Glomerular visceral epithelial cell (primary cell): Measurements from ENCODE around the gene CACHD1.
A peak's percentile ranks its signal among the peaks of the same experiment; 100 is the strongest.

ENCODE experiments used
- DNase-seq: peaks from one replicate; pipeline ENCODE4 v3.0.0-alpha.2; 2016; ENCODE audit errors: extremely low spot score

Gene CACHD1

GRCh38 chr1:64473367-64473766, 3.4 kb downstream of the CACHD1 start:
- DNase-seq = no peak

- no peak for DNase-seq
These were observed 4.2 kb downstream of the CACHD1 start for GRCh38 chr1:64474133-64474532.

- DNase-seq = peak; percentile 81
These were observed 4.9 kb downstream of the CACHD1 start for GRCh38 chr1:64474665-64475439.

GRCh38 chr1:64476251-64476952, 6.5 kb downstream of the CACHD1 start:
- peak; percentile 64 for DNase-seq

GRCh38 chr1:64478594-64479470, 8.9 kb downstream of the CACHD1 start:
- DNase-seq = no peak

GRCh38 chr1:64479874-64480273, 9.9 kb downstream of the CACHD1 start:
- no peak for DNase-seq

GRCh38 chr1:64480999-64481772, 11.3 kb downstream of the CACHD1 start:
- DNase-seq = no peak

GRCh38 chr1:64482128-64482527, 12.2 kb downstream of the CACHD1 start:
- DNase-seq = no peak

- peak; percentile 59 for DNase-seq
These were observed 12.8 kb downstream of the CACHD1 start for GRCh38 chr1:64482720-64483119.

GRCh38 chr1:64483731-64484414, 13.9 kb downstream of the CACHD1 start:
- no peak for DNase-seq

- DNase-seq = peak; percentile 47
These were observed 14.7 kb downstream of the CACHD1 start for GRCh38 chr1:64484651-64485050.

GRCh38 chr1:64486193-64486592, 16.3 kb downstream of the CACHD1 start:
- DNase-seq = no peak

- DNase-seq = no peak
These were observed 17.1 kb downstream of the CACHD1 start for GRCh38 chr1:64487061-64487460.

- no peak for DNase-seq
These were observed 18.9 kb downstream of the CACHD1 start for GRCh38 chr1:64488862-64489261.

GRCh38 chr1:64489707-64490106, 19.8 kb downstream of the CACHD1 start:
- DNase-seq = no peak

- no peak for DNase-seq
These were observed 20.4 kb downstream of the CACHD1 start for GRCh38 chr1:64490213-64490818.

GRCh38 chr1:64492424-64492823, 22.5 kb downstream of the CACHD1 start:
- no peak for DNase-seq

GRCh38 chr1:64493831-64494230, 23.9 kb downstream of the CACHD1 start:
- DNase-seq = no peak

GRCh38 chr1:64494659-64495058, 24.7 kb downstream of the CACHD1 start:
- no peak for DNase-seq

- no peak for DNase-seq
These were observed 25.9 kb downstream of the CACHD1 start for GRCh38 chr1:64495878-64496277.

GRCh38 chr1:64496606-64497005, 26.7 kb downstream of the CACHD1 start:
- no peak for DNase-seq
